ENCODE measurements around the gene TBC1D2. TPM values are rescaled to one million over a fixed set of nuclear protein-coding genes. Genes with fewer than 3 reads are reported as not detected.

The TBC1D2 gene
- total and polyA plus RNA-seq, 10 of the 15 experiments (the other 5 are each of a cell fraction or from before 2014, with no cell fraction given), result 0.04 to 1.6 (median 1.1) TPM

DNA sequence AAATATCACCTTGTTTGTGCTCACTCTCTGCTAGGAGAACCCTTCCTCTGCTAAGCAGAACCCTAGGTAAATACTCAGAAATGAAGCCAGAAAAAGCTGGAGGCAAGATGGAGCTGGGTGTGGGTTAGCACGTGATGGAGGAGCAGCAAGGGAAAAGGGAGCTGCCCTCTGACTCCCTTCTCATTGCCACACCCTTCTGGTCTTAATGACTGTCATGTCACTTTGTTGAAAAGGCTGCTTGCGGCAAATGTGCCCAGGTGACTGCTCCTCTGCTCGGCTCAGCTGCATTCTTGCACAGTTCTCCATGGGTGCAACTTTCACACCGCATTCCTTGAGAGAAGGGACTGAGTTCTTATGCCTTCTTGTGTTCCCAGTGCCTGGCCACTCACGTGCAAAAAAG is 36.4 kb upstream of the TBC1D2 start:
- in situ Hi-C loops (cut with MboI), result no loop called here
- WGBS (ENCODE audit: insufficient coverage, insufficient replicate concordance, low lambda C conversion rate, missing lambda C conversion rate), result 31% methylated on average over 5 of the region's 5 CpGs
- no TSS peak for BruUV-seq (replicated peaks)

DNA sequence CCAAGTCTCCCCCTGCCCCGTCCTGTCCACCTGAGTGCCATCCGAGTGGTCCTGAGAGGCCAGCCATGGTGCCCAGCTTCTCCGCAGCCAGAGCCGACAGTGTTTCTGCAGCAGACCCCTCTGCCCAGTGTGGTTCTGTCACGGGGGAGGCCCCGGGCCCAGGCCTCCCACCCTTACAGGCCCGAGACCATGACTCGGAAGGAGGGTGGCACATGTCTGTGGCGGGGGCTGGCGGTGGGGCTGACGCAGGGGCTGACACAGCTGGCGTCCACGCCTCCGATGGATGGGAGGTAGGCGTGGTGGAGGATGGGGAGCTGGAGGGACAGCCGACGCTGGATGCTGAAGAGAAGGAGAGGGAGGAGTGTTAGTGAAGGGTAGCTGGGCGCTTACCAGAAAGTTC is 35.0 kb upstream of the TBC1D2 start:
- no peaks in the 10 kb centered on the region for H3K9me3 ChIP-seq (replicated peaks; ENCODE audit: control insufficient read depth, insufficient read depth, low read length)
- H3K4me3 ChIP-seq, result no peak overlapping the region
- H3K9ac ChIP-seq (ENCODE audit: control insufficient read depth, insufficient read depth, low read length), result no peak overlapping the region
- H4K20me1 ChIP-seq (ENCODE audit: control insufficient read depth, insufficient read depth), result no peaks in the 10 kb centered on the region
- no peaks in the 10 kb centered on the region for H3K36me3 ChIP-seq (ENCODE audit: control insufficient read depth in 2 of 2, insufficient read depth in 2 of 2, low read length in 1 of 2)
- no peaks in the 10 kb centered on the region for H3K4me1 ChIP-seq (ENCODE audit: control insufficient read depth, insufficient read depth, low read length)
- in situ Hi-C loops (cut with MboI), result no loop called here
- ATAC-seq, result no peak
- TF ChIP-seq, protein P1, sequence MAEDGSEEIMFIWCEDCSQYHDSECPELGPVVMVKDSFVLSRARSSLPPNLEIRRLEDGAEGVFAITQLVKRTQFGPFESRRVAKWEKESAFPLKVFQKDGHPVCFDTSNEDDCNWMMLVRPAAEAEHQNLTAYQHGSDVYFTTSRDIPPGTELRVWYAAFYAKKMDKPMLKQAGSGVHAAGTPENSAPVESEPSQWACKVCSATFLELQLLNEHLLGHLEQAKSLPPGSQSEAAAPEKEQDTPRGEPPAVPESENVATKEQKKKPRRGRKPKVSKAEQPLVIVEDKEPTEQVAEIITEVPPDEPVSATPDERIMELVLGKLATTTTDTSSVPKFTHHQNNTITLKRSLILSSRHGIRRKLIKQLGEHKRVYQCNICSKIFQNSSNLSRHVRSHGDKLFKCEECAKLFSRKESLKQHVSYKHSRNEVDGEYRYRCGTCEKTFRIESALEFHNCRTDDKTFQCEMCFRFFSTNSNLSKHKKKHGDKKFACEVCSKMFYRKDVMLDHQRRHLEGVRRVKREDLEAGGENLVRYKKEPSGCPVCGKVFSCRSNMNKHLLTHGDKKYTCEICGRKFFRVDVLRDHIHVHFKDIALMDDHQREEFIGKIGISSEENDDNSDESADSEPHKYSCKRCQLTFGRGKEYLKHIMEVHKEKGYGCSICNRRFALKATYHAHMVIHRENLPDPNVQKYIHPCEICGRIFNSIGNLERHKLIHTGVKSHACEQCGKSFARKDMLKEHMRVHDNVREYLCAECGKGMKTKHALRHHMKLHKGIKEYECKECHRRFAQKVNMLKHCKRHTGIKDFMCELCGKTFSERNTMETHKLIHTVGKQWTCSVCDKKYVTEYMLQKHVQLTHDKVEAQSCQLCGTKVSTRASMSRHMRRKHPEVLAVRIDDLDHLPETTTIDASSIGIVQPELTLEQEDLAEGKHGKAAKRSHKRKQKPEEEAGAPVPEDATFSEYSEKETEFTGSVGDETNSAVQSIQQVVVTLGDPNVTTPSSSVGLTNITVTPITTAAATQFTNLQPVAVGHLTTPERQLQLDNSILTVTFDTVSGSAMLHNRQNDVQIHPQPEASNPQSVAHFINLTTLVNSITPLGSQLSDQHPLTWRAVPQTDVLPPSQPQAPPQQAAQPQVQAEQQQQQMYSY (CRISPR knock-in tag; IDR thresholded peaks at IDR 0.05), result no peak
- TF ChIP-seq POU2F2 (IDR thresholded peaks at IDR 0.05; ENCODE audit: borderline replicate concordance, low read depth, low read length), result no peak
- H3K79me2 ChIP-seq (ENCODE audit: control insufficient read depth, insufficient read depth, low read length), result no peaks in the 10 kb centered on the region
- 44% methylated on average over 13 of the region's 18 CpGs for WGBS (ENCODE audit: insufficient coverage, insufficient replicate concordance, low lambda C conversion rate, missing lambda C conversion rate)
- no peak for DNase-seq (ENCODE audit: low read depth, low spot score)
- intact Hi-C loops (cut with micrococcal nuclease; ENCODE audit: unreplicated experiment), result no loop called here
- ChIA-PET RAD21 (ENCODE audit: unreplicated experiment) (no interaction called here), CTCF (interaction anchor here (0.6 kb wide), 1 partner anchor 34 kb away, joined by 3 read pairs; no protein-coding TSS in a partner anchor), SMC1A (ENCODE audit: uncharacterized antibody, unreplicated experiment) (interaction anchor here (0.7 kb wide), 1 partner anchor 12 kb away, joined by 3 read pairs; no protein-coding TSS in a partner anchor), POLR2A (no interaction called here)
- peaks cover 0 to 1% of the 10 kb centered on the region in 2 experiments; a peak in 2 of 4 replicates for H3K27me3 ChIP-seq (replicated peaks in 1 of 2; ENCODE audit: control insufficient read depth in 2 of 2, insufficient read depth in 2 of 2, low read length in 1 of 2)
- no TSS peak for BruUV-seq (replicated peaks)
- no peak overlapping the region for H3K4me2 ChIP-seq (ENCODE audit: control insufficient read depth, insufficient read depth)
- no peak for FAIRE-seq
- no peak overlapping the region for H2AFZ ChIP-seq (ENCODE audit: control insufficient read depth, low read depth, low read length)
- no peak overlapping the region for H3K27ac ChIP-seq (ENCODE audit: control insufficient read depth, insufficient read depth)

More for the DNA sequence above, 36.4 kb upstream of the TBC1D2 start:
- ChIA-PET RAD21 (ENCODE audit: unreplicated experiment) (no interaction called here), POLR2A (no interaction called here), CTCF (interaction anchor here (0.5 kb wide), 1 partner anchor 66 kb away, joined by 3 read pairs; no protein-coding TSS in a partner anchor), SMC1A (ENCODE audit: uncharacterized antibody, unreplicated experiment) (no interaction called here)
- intact Hi-C loops (cut with micrococcal nuclease; ENCODE audit: unreplicated experiment), result no loop called here
- no peaks in the 10 kb centered on the region for H3K4me1 ChIP-seq (ENCODE audit: control insufficient read depth, insufficient read depth, low read length)
- ATAC-seq, result no peak
- no peaks in the 10 kb centered on the region for H3K36me3 ChIP-seq (ENCODE audit: control insufficient read depth in 2 of 2, insufficient read depth in 2 of 2, low read length in 1 of 2)
- H3K4me2 ChIP-seq (ENCODE audit: control insufficient read depth, insufficient read depth), result no peak overlapping the region
- peaks cover 0 to 1% of the 10 kb centered on the region in 2 experiments; a peak in 2 of 4 replicates for H3K27me3 ChIP-seq (replicated peaks in 1 of 2; ENCODE audit: control insufficient read depth in 2 of 2, insufficient read depth in 2 of 2, low read length in 1 of 2)
- no peak for FAIRE-seq
- no peak overlapping the region for H2AFZ ChIP-seq (ENCODE audit: control insufficient read depth, low read depth, low read length)
- no peak for DNase-seq (ENCODE audit: low read depth, low spot score)
- H3K4me3 ChIP-seq, result no peak overlapping the region
- no peaks in the 10 kb centered on the region for H3K79me2 ChIP-seq (ENCODE audit: control insufficient read depth, insufficient read depth, low read length)
- H3K9ac ChIP-seq (ENCODE audit: control insufficient read depth, insufficient read depth, low read length), result no peak overlapping the region
- TF ChIP-seq TCF12 (IDR thresholded peaks at IDR 0.05; ENCODE audit: low read depth, low read length) (no peak), BRCA1 (IDR thresholded peaks at IDR 0.05; ENCODE audit: low read depth, low read length) (no peak), ZNF274 (IDR thresholded peaks at IDR 0.05; ENCODE audit: insufficient read depth, insufficient read length) (no peak), BMI1 (IDR thresholded peaks at IDR 0.05; ENCODE audit: borderline replicate concordance) (no peak), CBX3 (IDR thresholded peaks at IDR 0.05; ENCODE audit: borderline replicate concordance, low read depth) (no peak), FOXM1 (IDR thresholded peaks at IDR 0.05; ENCODE audit: low read depth, low read length) (no peak)
- TF ChIP-seq, protein P2, sequence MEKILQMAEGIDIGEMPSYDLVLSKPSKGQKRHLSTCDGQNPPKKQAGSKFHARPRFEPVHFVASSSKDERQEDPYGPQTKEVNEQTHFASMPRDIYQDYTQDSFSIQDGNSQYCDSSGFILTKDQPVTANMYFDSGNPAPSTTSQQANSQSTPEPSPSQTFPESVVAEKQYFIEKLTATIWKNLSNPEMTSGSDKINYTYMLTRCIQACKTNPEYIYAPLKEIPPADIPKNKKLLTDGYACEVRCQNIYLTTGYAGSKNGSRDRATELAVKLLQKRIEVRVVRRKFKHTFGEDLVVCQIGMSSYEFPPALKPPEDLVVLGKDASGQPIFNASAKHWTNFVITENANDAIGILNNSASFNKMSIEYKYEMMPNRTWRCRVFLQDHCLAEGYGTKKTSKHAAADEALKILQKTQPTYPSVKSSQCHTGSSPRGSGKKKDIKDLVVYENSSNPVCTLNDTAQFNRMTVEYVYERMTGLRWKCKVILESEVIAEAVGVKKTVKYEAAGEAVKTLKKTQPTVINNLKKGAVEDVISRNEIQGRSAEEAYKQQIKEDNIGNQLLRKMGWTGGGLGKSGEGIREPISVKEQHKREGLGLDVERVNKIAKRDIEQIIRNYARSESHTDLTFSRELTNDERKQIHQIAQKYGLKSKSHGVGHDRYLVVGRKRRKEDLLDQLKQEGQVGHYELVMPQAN (conservative IDR thresholded peaks at IDR 0.05), result no peak
- no peak overlapping the region for H3K27ac ChIP-seq (ENCODE audit: control insufficient read depth, insufficient read depth)
- H4K20me1 ChIP-seq (ENCODE audit: control insufficient read depth, insufficient read depth), result no peaks in the 10 kb centered on the region
- no peaks in the 10 kb centered on the region for H3K9me3 ChIP-seq (replicated peaks; ENCODE audit: control insufficient read depth, insufficient read depth, low read length)
